ENCODE results near the gene CACNA1H. TPM values are rescaled to one million over a fixed set of nuclear protein-coding genes. Genes with fewer than 3 reads are reported as not detected.

The CACNA1H gene
- total RNA-seq, 1 experiment from 2014 or later: 24.3 TPM

DNA sequence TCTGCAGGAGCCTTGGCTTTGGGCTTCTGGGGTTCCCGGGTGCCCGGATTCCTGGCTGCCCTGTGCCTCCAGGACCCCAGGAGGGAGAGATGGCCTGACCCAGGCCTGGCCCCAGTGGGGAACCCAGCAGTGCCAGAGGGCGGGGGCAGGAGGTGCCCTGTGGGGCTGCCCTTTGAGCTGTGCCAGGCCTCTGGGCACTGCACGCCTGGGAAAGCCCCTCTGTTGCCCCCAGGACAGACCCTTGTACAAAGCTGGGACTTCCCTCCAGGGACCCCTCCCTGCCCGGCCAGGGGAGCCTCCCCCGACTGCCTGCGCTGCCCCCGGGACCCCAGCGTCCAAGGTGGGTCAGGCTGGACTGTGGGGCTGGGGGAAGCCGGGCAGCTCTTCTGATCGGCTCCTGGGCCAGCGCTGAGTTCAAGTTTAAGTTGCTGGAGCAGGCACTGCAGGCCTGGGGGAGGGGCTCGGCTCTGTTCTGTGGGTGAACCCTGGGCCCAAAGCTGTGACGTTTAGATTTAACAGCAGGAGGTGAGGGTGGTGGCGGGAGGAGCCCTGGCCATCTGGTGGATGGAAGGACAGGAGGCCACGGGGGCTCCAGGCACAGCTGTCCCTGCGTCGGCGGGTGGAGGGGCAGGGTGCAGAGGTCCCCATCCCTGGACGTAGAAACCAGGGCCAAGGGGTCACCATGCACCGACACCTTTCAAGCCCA is 29.2 kb upstream of the CACNA1H start (continued):
- TF ChIP-seq, protein P1, sequence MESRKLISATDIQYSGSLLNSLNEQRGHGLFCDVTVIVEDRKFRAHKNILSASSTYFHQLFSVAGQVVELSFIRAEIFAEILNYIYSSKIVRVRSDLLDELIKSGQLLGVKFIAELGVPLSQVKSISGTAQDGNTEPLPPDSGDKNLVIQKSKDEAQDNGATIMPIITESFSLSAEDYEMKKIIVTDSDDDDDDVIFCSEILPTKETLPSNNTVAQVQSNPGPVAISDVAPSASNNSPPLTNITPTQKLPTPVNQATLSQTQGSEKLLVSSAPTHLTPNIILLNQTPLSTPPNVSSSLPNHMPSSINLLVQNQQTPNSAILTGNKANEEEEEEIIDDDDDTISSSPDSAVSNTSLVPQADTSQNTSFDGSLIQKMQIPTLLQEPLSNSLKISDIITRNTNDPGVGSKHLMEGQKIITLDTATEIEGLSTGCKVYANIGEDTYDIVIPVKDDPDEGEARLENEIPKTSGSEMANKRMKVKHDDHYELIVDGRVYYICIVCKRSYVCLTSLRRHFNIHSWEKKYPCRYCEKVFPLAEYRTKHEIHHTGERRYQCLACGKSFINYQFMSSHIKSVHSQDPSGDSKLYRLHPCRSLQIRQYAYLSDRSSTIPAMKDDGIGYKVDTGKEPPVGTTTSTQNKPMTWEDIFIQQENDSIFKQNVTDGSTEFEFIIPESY (IDR thresholded peaks at IDR 0.05; ENCODE audit: extremely low read depth, insufficient replicate concordance, low read length): no peak

DNA sequence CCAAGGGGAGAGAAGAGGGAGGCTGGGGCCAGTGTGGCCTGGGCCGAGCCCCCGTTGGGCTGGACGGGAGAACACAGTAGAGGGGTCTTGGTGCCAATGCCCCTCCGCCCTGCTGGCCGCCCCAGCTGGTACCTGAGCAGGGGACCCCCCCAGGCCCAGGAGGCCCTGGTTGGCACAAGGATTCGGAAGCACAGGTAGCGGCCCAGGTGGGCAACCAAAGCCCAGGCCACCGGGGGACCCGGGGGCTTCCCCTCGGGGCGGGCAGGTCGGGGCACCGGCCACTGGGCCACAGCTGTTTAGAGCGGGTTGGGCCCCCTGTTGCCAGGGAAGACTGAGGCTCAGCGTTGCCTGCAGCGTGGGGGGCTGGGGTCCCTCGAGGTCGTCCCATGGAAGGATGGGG is 28.6 kb upstream of the CACNA1H start:
- H3K27me3 ChIP-seq (ENCODE audit: insufficient read depth, low read length): no peaks in the 10 kb centered on the region
- POLR2A ChIA-PET: no interaction called here

More for the DNA sequence above, 28.6 kb upstream of the CACNA1H start:
- BruUV-seq (replicated peaks): no TSS peak
- Histone ChIP-seq H3K4me3 (replicated peaks in 1 of 2; ENCODE audit: low read depth in 1 of 2, low read length in 2 of 2) (no peak overlapping the region), H3K9me3 (ENCODE audit: control insufficient read depth in 1 of 2, insufficient read depth in 1 of 2, low read depth in 1 of 2, low read length in 2 of 2) (no peaks in the 10 kb centered on the region), H3K4me2 (ENCODE audit: low read length) (no peak overlapping the region), H3K4me1 (ENCODE audit: control insufficient read depth in 1 of 2, insufficient read depth in 2 of 2, low read length in 2 of 2) (peaks cover 12 to 13% of the 10 kb centered on the region in 2 experiments; a peak in 3 of 4 replicates), H3K9me2 (ENCODE audit: insufficient read depth) (no peaks in the 10 kb centered on the region), H3K9ac (ENCODE audit: low read length) (no peak overlapping the region), H3K27ac (ENCODE audit: low read depth, low read length) (no peak overlapping the region), H2AFZ (ENCODE audit: low read depth, low read length, poor library complexity, severe bottlenecking) (no peak overlapping the region), H3K36me3 (ENCODE audit: control insufficient read depth in 1 of 2, insufficient read depth in 2 of 2, low read length in 2 of 2) (no peaks in the 10 kb centered on the region), H4K20me1 (ENCODE audit: insufficient read depth) (no peaks in the 10 kb centered on the region), H3K79me2 (ENCODE audit: insufficient read depth, low read length) (no peaks in the 10 kb centered on the region)
- DNase-seq (ENCODE audit: low read depth, low spot score) (no peak), ATAC-seq (no peak)
- TF ChIP-seq TCF7L2 (IDR thresholded peaks at IDR 0.05; ENCODE audit: borderline replicate concordance, extremely low read depth, insufficient read depth, insufficient read length) (no peak), JUND (IDR thresholded peaks at IDR 0.05) (no peak), ZFX (IDR thresholded peaks at IDR 0.05) (no peak), RAD21 (IDR thresholded peaks at IDR 0.05; ENCODE audit: low read depth) (no peak), ZNF274 (IDR thresholded peaks at IDR 0.05; ENCODE audit: low read depth, low read length) (no peak), SP1 (IDR thresholded peaks at IDR 0.05; ENCODE audit: low read depth) (no peak), YY1 (IDR thresholded peaks at IDR 0.05; ENCODE audit: extremely low read depth, insufficient replicate concordance, low read depth, low read length) (no peak), EZH2phosphoT487 (IDR thresholded peaks at IDR 0.05; ENCODE audit: borderline replicate concordance) (no peak)
- TF ChIP-seq, protein P2, sequence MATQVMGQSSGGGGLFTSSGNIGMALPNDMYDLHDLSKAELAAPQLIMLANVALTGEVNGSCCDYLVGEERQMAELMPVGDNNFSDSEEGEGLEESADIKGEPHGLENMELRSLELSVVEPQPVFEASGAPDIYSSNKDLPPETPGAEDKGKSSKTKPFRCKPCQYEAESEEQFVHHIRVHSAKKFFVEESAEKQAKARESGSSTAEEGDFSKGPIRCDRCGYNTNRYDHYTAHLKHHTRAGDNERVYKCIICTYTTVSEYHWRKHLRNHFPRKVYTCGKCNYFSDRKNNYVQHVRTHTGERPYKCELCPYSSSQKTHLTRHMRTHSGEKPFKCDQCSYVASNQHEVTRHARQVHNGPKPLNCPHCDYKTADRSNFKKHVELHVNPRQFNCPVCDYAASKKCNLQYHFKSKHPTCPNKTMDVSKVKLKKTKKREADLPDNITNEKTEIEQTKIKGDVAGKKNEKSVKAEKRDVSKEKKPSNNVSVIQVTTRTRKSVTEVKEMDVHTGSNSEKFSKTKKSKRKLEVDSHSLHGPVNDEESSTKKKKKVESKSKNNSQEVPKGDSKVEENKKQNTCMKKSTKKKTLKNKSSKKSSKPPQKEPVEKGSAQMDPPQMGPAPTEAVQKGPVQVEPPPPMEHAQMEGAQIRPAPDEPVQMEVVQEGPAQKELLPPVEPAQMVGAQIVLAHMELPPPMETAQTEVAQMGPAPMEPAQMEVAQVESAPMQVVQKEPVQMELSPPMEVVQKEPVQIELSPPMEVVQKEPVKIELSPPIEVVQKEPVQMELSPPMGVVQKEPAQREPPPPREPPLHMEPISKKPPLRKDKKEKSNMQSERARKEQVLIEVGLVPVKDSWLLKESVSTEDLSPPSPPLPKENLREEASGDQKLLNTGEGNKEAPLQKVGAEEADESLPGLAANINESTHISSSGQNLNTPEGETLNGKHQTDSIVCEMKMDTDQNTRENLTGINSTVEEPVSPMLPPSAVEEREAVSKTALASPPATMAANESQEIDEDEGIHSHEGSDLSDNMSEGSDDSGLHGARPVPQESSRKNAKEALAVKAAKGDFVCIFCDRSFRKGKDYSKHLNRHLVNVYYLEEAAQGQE (IDR thresholded peaks at IDR 0.05; ENCODE audit: low read depth): no peak
- ChIA-PET RAD21 (ENCODE audit: low non-redundant PET in 1 of 2, low total read pairs in 2 of 2, uncharacterized antibody in 2 of 2, unreplicated experiment in 2 of 2) (no interaction called here), CTCF (interaction anchor here (0.6 kb wide), 1 partner anchor 21 kb away, joined by 3 read pairs; no protein-coding TSS in a partner anchor)
- intact Hi-C loops (cut with micrococcal nuclease): no loop called here
